GM18907 (cell line): ENCODE data around the gene ADCY3.

Experiments
- ATAC-seq: cut with Tn5 transposase; IDR thresholded peaks from one replicate; pipeline ENCODE4 v1.9.1; 2021; ENCODE audit warnings: mild to moderate bottlenecking, moderate library complexity; ENCODE audit not compliant: unreplicated experiment

ADCY3 gene

DNA sequence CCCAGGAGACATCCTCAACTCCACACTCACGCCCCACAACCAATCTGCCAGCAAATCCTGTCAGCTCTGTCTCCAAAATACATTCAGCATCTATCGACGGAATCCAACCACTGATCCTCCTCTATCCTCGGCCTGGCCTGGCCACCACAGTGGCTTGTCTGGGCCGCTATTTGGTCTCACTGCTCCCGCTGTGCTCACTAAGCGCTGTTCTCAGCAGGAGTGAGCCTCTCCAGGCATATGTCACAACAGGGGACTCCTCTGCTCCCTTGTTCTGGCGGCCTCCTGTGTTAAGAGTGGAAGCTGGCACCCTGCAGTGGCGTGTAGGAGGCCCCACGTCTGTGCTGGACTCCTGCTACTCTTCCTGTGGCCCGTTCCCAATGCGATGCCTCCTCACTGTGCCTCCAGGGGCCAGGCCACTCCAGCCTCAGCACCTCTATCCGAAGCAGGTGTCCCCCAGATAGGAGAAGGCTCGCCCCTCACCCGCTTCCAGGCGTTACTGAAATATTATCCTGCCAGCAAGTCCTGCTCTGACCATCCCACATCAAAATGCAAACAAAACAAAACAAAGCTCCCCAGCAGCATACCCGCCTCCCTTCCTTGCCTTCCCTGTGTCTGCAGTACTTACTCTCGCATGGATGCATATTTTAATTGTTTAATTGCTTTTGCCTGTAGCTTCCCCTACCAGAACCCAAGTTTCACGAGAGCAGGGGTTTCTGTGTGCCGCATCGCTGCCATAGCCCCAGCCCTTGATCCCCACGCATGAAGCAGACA is 86.9 kb downstream of the ADCY3 start:
- ATAC-seq, result no peak

DNA sequence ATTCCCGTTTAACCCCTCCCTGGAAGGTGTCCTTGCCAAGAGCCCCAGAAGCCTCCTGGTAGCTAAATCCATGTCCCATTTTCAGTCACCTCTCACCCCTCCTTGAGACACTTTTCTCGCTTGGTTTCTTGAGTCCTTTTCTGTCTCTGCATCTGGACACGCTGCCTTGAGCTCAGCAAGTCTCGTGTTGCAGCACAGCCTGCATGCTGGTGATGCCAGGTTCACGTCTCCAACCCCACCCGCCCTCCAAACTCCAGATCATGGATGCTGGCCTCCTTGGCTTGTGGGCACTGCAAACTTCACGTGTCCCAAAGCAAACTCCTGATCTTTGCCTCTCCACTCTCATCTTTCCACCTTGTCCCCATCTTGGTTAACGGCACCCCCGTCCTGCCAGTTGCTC is 87.5 kb downstream of the ADCY3 start:
- ATAC-seq, result no peak

DNA sequence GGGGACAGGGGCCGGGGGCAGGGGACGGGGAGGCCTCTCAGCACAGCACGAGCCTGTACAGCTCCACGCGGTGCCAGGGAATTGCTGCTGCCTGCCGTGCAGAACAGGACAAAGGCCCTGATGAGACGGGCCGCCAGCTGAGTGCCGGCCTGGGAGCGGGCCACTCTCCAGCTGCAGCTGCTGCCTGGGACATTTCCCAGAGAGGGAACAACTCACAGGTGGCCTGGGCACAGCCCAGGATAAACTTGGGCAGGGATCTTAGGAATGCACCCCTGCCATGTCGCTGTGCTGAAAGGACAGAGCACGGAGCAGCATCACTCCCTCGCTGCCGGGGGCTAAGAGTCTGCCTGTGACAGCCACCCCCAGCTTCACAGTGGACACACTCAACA is 88.0 kb downstream of the ADCY3 start:
- ATAC-seq, result no peak

DNA sequence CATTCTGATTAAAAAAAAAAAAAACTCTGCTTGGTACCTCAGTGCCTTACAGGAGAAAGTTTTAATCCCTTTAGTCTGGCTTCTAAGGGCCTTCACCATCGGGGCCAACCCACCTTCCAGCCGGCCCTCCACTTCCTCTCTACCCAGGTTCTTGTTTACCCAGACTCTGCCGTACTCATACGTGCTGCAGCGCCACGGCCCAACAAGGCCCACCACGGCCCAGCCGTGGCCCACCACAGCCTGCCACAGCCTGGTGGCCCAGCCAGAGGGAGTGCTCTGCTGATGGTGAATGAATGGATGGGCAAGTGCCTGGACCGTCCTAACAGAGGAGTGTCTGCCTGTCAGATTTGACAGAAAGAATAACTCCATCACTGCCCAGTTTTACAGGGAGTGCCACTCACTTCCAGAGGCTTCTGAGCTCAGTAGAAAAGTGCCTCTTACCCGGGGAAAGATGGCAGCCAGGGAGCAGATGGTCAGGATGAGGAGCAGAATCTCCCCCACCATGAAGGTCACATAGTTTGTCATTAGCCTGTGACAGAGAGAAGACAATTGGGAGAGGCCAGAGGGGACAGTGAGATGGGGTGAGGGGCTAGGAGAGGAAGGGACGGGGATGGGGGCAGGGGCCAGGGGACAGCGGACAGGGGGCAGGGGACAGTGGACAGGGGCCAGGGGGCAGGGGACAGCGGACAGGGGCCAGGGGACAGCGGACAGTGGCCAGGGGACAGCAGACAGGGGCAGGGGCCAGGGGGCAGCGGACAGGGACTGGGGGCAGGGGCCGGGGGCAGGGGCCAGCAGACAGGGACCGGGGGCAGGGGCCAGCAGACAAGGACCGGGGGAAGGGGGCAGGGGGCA is 88.6 kb downstream of the ADCY3 start:
- ATAC-seq, result no peak

DNA sequence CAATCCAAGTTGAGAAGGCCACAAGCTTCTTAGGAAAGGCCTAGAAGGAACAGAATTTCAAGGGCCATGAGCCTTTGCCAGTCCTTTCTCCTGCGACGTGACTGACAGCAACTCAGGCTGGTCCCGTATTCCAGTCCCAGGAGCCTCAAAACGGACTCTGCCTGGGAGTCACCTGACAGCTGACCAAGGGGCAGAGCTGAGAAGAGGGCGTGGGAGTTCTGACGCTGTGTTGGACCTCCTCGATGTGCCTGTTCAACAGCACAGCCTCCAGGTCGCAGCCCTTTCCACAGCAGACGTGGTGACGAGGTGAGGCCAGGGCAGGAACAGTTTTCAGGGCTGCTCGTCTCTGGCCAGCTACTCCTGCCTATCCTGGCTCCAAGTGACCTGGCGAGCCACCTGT is 89.3 kb downstream of the ADCY3 start:
- no peak for ATAC-seq

DNA sequence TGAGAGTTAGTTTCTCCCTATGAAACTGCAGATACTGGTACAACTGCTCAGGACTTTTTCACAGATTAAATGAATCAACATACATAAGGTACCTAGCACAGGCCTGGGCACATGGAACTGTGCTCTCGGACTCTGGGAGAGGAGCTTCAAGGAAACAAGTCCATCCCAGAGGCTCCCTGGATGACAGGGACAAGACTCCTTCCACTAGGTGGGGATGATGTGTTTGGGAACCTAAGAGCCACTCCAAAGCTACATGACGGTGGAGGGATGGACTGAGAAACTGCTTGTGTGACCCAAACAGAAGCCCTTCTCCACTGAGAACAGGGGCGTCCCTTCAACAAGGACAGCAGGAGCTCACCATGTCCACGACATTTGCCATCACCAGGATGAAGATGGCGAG is 89.7 kb downstream of the ADCY3 start:
- ATAC-seq, result no peak

DNA sequence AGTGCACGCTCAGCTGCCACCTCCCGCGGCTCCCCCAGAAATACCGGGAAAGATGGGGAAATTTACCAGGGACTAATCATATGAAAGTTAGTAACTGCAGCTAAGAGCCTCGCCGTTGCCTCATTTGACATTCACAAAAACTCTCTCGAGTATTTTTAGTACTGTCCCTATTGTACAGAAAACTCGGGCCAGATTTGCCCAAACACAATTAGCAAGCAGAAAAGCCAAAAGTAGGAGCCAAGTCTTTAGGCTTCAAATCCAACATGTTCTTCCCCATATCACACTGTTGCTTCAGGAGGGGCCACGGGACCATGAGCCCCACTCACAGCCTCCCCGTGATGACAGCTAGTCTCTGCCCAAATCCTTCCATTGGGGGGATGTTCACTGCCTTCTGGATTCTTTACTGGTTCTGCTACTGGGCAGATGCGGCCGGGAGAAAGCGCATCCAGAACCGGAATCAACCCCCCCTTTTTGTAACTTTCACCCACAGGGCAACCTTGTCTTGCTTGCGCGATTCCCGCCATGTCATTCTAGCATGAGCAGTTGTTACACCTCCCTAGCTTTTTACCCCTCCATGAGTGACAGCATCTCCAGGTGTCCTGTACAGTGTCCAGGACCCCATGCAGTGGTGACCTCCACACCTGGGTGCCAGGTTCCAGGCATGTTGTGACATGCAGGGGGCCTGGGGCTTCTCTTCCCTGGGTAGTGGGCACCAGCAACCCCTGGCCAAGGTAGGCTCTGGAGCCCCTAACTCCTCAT is 91.6 kb downstream of the ADCY3 start:
- ATAC-seq, result no peak

DNA sequence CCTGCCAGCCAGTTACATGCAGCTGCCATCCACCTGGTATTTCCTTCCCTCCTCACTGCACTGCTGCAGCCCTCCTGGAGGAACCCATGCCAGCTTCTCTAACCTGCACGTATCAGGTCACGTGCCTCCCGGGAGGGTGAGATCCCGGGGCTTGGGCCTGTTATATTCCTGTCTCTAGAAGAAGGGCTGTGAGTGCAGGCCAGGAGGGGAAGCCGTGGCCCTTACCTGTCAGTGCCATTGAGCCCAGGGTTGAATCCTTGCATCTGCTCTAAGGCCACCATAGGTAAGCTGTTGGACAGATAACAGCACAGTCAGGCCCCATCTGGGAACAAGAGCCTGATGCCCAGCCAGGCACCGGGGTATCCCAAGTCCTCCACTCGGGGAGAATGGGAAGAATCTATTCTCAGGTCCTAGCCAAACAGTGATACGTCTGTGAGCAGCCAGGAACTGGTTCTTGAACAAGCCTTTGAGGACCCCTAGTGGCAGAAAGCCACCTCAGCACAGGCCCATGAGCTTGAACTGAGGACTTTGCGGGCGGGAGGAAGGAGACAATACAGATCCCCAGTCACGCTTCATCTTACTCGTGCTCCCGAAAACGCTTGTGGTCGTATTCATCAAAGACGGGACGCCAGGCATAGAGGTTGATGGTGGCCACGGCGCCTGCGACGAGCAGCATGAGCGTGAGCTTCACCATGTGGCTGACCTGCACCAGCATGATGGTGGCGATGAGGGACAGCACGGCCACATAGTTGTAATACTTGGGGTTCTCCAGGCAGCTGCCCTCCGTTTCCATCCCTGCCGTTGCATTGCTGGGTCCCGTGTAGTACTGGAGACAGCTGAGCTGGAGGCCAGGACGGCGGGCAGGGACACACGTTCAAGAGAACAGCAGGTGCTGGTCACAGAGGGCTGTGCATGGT is 92.5 kb downstream of the ADCY3 start:
- ATAC-seq, result peak; percentile 62

DNA sequence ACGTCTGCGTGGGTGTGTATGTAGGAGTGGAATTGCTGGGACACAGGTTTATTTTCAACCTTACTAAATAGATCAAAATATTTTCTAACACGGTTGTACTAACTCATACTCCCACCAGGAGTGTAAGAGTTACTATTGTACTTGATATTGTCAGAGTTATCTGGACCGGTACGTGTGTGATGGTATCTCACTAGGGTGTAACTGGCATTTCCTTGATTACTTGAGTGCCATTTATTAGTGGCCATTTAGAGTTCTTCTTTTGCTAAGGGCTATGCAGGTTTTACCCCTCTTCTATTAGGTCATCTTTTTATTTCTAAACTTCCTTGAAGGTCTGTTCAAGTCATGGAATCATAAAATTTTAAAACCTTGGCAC is 93.3 kb downstream of the ADCY3 start:
- no peak for ATAC-seq

DNA sequence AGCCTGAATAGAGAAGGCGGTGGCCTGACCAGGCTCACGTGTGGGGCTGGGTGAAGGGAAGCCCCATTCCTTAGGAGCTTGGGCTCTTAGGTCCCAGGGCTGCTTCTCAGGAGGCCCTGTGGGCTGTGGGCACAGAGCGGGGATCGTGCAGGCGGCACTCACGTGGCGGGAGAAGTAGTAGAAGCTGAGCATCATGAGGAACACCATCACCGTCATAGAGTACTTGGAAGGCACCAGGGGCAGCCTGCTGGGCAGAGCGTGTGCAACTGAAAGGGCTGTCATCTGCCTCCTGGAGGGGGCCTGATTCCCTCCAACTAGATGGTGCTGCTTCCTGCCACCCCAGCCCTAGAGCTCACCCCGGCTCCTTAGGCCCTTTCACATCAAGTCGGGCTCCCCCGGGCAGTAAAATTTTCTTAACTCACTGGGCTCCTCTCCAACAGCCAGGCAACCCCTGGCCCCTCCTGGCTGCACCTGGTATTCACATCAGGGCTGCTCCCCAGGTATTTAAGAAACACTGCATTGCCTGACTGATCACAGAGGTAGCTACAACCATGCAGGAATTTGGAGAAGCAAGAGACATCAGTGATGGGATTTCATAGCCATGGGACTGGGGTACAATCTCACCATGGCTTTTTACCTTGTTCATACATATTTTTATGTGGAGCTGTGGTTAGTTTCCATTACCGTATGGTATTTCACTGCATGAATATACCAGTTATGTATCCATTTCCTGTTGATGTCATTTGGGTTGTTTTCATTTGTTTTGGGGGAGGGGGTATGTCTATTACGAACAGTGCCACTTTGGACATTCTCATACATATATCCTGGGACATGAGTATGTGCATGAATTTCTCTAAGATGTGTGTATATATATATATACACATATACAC is 93.9 kb downstream of the ADCY3 start:
- ATAC-seq, result no peak

DNA sequence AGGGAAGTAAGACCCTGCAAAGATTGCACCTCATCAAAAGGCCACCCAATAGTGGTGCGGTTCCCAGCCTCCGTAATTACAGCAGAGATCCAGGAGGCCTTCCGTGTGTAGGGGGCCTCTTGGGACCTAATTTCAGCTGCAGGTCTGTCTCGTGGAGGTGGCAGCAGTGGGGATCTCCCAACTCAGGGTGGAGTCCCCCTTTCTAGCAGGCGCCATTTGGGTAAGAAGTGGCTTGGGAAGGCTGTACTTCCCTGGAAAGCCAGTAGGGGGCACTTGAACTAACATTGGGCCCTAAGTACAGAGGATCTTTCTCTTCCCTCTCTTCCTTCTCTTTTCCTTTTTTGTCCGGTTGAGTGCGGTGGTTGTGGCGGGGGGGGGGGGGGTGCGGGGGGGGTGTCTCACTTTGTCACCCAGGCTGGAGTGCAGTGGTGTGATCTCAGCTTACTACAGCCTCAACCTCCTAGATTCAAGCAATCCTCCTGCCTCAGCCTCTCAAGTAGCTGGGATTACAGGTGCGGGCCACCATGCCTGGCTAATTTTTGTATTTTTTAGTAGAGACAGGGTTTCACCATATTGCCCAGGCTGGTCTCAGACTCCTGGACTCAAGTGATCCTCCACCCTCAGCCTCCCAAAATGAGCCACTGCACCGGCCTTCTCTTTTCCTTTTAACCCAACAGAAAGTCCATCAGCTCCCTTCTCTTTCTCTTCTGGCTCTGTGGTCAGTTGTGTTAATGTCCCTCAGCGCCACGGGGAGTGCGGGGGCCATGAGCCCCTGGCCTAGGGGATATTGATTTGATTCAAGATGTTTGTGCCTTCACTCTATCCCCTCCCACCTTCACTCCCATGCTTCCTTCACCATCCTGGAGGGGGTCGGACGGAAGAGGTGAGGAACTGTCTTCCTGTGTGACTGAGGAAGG is 94.8 kb downstream of the ADCY3 start:
- no peak for ATAC-seq

DNA sequence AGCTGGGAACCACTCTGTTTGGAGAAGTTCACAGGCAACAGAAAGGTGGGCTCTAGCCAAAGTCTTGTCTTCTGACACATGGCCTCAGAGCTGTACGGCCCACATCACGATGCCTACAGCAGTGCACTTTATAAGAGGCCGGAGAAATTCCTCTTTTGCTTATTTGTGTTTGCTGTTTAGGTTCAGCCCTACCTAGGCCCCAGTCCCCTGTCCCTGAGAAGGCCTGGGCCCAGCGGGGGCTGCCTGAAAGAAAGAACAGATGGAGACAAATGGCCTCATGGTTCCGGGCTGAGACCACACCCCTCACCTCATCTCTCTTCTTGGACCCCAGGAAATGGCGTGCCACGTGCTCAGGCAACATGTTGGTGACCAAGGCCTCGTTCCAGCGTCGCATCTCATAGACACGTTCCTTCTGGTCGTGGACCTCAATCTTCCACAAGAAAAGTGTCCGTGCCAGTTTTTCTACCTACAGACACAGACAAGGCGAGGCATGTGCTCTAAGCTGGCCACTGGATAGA is 95.9 kb downstream of the ADCY3 start:
- ATAC-seq, result no peak

DNA sequence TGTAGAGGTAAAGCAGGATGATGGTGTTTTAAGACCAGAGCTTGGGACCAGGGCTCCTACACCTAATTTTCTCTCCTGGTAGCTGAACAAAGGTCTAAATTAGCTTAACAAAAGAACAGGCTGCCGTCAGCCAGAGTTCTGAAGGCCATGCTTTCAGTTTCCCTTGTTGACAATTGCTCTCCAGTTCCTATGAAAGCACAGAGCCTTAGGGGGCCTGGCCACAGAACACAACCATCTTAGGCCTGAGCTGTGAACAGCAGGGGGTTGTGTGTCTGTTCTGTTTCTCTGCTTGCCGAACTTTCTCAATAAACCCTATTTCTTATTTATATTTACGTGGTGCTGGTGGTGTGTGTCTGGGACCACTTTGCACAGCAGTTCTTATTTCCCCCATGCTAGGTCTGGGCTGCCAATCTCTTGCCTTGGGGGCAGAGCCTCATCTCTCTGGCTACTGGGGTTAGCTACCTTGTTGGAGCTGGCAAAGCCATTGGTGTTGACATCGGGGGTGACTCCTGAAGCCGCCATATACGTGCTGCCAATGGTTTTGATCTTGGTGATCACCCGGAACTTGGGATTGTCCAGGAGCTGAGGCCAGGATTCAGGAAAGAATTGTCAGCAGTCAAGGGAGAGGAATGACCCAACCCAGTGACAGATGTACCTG is 97.9 kb downstream of the ADCY3 start:
- no peak for ATAC-seq

DNA sequence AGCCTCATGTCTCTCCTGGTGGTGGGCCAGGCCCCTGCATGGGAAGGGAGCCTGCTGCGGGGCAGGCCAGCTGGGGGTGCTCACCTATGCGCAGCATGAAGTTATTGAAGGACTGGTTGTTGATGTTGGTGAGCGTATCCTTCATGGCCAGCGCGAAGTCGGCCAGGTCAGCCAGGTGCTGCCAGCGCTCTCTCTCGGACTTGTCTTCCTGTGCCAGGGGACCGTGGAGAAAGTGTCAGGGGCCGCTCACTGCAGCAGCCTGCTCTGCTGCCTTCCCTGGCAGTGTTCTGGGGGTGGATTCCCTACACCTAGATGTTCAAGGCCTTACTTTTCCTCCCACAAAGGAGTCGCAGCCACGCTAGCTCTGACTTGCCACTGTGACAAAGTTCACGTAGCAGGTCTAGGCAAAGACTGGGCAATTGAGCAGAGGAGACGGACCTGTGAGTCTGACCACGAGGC is 98.6 kb downstream of the ADCY3 start:
- no peak for ATAC-seq

DNA sequence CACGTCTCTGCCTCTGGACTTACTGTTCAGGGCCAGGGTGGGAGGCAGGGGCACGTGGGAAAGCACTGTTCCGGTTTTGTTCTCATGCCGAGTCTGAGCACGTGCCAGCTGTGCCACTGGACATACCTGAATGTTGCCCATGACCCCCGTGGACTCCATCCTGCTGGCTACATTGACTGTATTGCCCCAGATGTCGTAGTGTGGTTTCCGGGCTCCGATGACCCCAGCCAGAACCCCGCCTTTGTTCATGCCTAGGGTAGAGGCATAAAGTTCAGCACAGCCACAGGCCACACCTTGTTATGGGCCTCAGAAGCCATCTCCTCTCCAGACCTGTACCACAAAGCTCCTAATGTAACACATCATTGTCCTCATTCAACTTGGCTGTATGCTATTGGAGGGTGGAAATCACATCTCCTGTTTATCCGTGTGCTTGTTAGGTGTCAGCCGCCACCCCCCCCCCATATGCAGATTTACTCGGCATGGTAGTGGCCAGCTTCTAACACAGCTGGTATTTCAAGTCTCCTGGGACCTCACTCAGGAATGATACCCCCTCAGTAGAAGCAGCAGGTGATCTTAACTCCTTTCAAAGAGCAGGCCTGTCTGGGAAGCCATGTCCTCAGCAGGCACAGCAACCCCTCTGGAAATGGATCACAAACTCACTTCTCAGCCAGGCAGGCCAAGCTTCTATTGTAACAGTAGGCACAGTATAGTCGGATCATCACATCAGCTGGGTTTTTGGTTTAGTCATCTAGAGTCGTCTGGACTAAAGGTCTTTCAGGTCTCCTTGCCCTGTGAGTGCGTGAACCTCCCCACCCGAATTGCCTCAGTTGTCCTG is 99.2 kb downstream of the ADCY3 start:
- ATAC-seq, result no peak

DNA sequence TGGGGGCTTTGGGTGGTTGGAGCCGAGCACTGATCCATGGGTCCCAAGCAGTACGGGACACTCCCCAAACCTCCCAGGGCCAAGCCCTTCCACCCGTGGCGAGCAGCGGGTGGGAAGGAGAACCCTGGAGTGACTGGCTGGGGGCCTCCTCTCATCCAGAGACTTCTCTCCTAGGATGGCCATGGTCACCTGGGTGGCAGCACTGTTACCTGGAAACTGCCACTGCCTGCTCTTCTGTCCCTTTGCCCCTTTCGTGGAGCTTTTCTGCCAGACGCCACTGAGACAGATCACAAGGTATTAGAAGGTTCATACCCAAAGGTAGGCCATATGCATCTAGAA is 99.9 kb downstream of the ADCY3 start:
- ATAC-seq, result no peak
